ENCODE results near the gene ACTRT3.

The ACTRT3 gene

DNA sequence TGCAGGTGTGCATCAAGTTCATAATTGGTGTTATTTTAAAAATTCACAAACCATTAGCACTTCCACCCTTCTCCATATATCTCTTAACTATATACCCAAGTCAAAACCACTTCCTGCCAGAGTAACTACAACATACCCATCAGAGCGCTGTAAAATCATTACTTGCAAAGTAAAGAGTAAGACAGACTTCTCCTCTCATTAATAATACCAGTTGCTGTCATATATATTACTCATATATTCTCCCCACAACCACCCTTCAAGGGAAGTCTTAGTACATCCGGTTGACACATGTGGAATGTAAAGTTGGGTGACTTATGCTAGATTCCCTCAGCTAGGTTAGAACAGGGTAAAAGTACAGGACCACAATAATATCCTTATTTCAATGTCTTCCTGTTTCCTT, 10.1 kb downstream of the ACTRT3 start:
- no peak for TF ChIP-seq CTCF (IDR thresholded peaks at IDR 0.05)
- no peak for DNase-seq (ENCODE audit: low spot score)

DNA sequence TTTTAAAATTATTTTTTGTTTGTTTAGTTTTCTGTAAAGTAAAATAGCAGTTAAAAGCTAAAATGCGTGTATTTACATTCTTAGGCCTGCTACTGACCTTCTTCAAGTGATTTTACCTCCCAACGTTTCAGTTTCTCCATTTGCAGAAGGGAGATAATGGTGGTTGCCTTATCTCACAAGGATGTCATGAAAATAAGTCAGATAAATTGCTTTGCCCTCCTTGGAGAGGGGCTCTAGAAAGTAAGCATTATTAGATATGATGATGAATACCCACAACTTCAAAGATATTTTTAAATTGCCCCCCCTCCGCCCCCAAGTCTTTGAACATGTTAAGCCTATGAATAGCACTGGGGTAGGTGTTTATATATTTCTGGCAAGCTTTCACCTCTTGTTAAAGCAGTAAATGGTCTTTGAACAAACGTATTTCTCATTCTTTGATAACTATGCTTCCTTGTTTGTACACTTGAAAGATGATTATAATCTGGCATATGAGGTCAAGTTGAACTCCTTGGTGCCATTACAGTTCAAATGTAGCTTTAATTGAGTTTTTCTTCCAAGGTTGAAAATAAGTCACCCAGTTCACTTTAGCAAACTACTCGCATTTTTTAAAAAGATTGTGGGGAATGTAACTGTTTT, 10.9 kb downstream of the ACTRT3 start:
- TF ChIP-seq CTCF (IDR thresholded peaks at IDR 0.05): no peak
- Histone ChIP-seq H3K27ac (no peak overlapping the region), H3K4me3 (no peak overlapping the region)
- DNase-seq (ENCODE audit: low spot score): no peak

More for the DNA sequence above, 10.1 kb downstream of the ACTRT3 start:
- Histone ChIP-seq H3K27ac (no peak overlapping the region), H3K4me3 (no peak overlapping the region)

GRCh38 chr3:169755488-169755887, 13.9 kb downstream of the ACTRT3 start:
- Histone ChIP-seq H3K4me3 (no peak overlapping the region), H3K27ac (no peak overlapping the region)
- TF ChIP-seq CTCF (IDR thresholded peaks at IDR 0.05): no peak
- no peak for DNase-seq (ENCODE audit: low spot score)

GRCh38 chr3:169754711-169755110, 14.7 kb downstream of the ACTRT3 start:
- H3K27ac ChIP-seq: no peak overlapping the region

GRCh38 chr3:169751875-169752274, 17.5 kb downstream of the ACTRT3 start:
- DNase-seq (ENCODE audit: low spot score): no peak
- Histone ChIP-seq H3K4me3 (no peak overlapping the region), H3K27ac (no peak overlapping the region)
- TF ChIP-seq CTCF (IDR thresholded peaks at IDR 0.05): no peak

More at GRCh38 chr3:169754711-169755110, 14.7 kb downstream of the ACTRT3 start:
- no peak overlapping the region for H3K4me3 ChIP-seq
- no peak for TF ChIP-seq CTCF (IDR thresholded peaks at IDR 0.05)
- no peak for DNase-seq (ENCODE audit: low spot score)

DNA sequence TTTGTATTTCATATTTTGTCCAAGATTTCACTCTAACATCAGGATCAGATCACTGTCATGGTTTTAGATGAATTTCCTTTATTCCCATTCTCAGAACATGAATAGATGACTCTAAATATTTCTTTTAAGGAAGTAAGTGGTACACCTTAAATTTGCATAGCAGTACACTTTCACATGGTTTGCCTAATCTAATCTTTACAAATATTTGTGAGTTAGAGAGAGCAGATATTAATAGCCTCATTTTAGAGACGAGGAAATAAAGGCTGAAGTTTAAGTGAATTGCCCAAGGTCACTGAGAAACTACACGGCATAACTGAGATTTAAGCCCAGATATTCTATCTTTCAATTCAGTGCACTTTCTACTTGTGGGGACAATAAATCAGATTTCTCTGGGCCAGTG, 18.7 kb downstream of the ACTRT3 start:
- no peak for DNase-seq (ENCODE audit: low spot score)
- TF ChIP-seq CTCF (IDR thresholded peaks at IDR 0.05): no peak
- no peak overlapping the region for H3K27ac ChIP-seq
- H3K4me3 ChIP-seq: no peak overlapping the region

- Histone ChIP-seq H3K27ac (no peak overlapping the region), H3K4me3 (no peak overlapping the region)
- TF ChIP-seq CTCF (IDR thresholded peaks at IDR 0.05): no peak
- no peak for DNase-seq (ENCODE audit: low spot score)
Observed at GRCh38 chr3:169748670-169749069, 20.7 kb downstream of the ACTRT3 start.
